ENCODE measurements around the gene ZFC3H1. TPM values are rescaled to one million over a fixed set of nuclear protein-coding genes. Genes with fewer than 3 reads are reported as not detected.

Gene ZFC3H1
- total RNA-seq, 1 experiment from 2014 or later, result 48.7 TPM

DNA sequence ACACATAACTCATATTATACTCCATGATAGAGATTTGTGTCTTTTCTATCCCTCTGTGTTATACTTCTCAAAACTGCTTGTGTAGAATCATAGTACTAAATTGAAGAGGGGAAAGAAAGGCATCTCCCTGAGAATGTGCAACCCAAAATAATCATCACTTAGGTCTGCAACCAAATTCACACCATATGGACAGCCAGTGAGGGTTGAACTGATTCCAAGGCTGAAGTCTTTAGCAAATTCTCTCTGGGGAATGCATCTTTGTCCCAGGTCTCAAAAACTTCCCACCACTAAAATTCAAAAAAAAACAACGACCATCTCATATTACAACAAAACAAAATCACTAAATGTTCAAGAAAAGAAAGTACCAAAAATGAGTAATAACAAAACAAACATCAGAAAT is 11.0 kb downstream of the ZFC3H1 start:
- Histone ChIP-seq H3K9me3 (ENCODE audit: low read depth, low read length, poor library complexity, severe bottlenecking) (peaks cover 17% of the 10 kb centered on the region), H3K27ac (ENCODE audit: low read depth, low read length, poor library complexity, severe bottlenecking) (no peak overlapping the region), H3K4me1 (ENCODE audit: insufficient read depth, low read length, poor library complexity, severe bottlenecking) (peaks cover 4% of the 10 kb centered on the region), H3K4me3 (ENCODE audit: low read depth, low read length, poor library complexity, severe bottlenecking) (no peak overlapping the region), H3K27me3 (replicated peaks; ENCODE audit: insufficient read depth, low read depth, low read length, poor library complexity) (no peaks in the 10 kb centered on the region), H3K36me3 (ENCODE audit: insufficient read depth, low read length, poor library complexity, severe bottlenecking) (peaks cover 65% of the 10 kb centered on the region)
- TF ChIP-seq, protein P1, sequence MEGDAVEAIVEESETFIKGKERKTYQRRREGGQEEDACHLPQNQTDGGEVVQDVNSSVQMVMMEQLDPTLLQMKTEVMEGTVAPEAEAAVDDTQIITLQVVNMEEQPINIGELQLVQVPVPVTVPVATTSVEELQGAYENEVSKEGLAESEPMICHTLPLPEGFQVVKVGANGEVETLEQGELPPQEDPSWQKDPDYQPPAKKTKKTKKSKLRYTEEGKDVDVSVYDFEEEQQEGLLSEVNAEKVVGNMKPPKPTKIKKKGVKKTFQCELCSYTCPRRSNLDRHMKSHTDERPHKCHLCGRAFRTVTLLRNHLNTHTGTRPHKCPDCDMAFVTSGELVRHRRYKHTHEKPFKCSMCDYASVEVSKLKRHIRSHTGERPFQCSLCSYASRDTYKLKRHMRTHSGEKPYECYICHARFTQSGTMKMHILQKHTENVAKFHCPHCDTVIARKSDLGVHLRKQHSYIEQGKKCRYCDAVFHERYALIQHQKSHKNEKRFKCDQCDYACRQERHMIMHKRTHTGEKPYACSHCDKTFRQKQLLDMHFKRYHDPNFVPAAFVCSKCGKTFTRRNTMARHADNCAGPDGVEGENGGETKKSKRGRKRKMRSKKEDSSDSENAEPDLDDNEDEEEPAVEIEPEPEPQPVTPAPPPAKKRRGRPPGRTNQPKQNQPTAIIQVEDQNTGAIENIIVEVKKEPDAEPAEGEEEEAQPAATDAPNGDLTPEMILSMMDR (conservative IDR thresholded peaks at IDR 0.05; ENCODE audit: low read depth, low read length), result no peak
- TF ChIP-seq EZH2 (IDR thresholded peaks at IDR 0.05; ENCODE audit: borderline replicate concordance, low read depth, low read length, poor library complexity, severe bottlenecking), result no peak
- intact Hi-C loops (cut with micrococcal nuclease; ENCODE audit: unreplicated experiment), result no loop called here
- no peak for DNase-seq (ENCODE audit: low spot score)
- BruUV-seq (replicated peaks), result no TSS peak
- ChIA-PET CTCF (no interaction called here), POLR2A (ENCODE audit: low non-redundant PET) (no interaction called here)

DNA sequence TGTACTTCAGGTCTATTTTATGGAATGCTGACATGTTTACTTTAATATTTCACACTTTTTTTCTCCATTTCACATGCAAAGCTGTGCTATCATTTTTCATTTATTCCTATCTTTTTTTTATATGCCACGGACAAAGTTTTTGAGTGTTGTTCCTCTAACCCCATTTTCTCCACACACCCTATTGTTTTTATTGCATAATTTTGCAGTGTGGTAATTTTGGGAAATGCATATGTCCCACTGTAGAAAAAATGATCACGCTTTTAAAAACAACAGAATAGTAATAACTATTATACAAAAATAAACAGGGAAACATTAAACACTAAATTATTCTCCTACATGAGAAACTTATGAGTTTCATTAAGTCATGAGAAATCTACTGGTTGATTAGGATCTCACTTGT is 14.2 kb downstream of the ZFC3H1 start:
- intact Hi-C loops (cut with micrococcal nuclease; ENCODE audit: unreplicated experiment), result no loop called here
- H3K27me3 ChIP-seq (replicated peaks; ENCODE audit: insufficient read depth, low read depth, low read length, poor library complexity), result no peaks in the 10 kb centered on the region
- CTCF ChIA-PET, result no interaction called here

DNA sequence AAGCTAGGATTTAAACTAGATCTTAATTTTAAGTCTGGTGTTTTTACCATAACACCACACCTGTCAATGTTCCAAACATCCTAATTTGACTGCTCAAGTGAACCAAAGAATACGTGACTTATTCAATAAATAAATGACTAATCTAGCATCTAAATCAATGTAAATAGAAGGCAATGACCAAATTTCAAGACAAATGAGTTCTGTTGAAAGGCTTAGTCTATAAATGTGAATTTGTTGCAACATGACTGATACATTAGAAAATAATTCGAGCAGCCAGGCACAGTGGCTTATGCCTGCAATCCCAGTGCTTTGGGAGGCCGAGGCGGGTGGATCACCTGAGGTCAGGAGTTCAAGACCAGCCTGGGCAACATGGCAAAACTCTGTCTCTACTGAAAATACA is 15.1 kb downstream of the ZFC3H1 start:
- Histone ChIP-seq H3K9me3 (ENCODE audit: low read depth, low read length, poor library complexity, severe bottlenecking) (peaks cover 7% of the 10 kb centered on the region), H3K27me3 (replicated peaks; ENCODE audit: insufficient read depth, low read depth, low read length, poor library complexity) (no peaks in the 10 kb centered on the region), H3K27ac (ENCODE audit: low read depth, low read length, poor library complexity, severe bottlenecking) (no peak overlapping the region), H3K4me3 (ENCODE audit: low read depth, low read length, poor library complexity, severe bottlenecking) (no peak overlapping the region), H3K36me3 (ENCODE audit: insufficient read depth, low read length, poor library complexity, severe bottlenecking) (peaks cover 64% of the 10 kb centered on the region), H3K4me1 (ENCODE audit: insufficient read depth, low read length, poor library complexity, severe bottlenecking) (peaks cover 2% of the 10 kb centered on the region)
- intact Hi-C loops (cut with micrococcal nuclease; ENCODE audit: unreplicated experiment), result no loop called here
- POLR2A ChIA-PET (ENCODE audit: low non-redundant PET), result interaction anchor here (0.6 kb wide), 1 partner anchor 12 kb away, joined by 11 read pairs; no protein-coding TSS in a partner anchor
- BruUV-seq (replicated peaks), result no TSS peak
- no peak for TF ChIP-seq EZH2 (IDR thresholded peaks at IDR 0.05; ENCODE audit: borderline replicate concordance, low read depth, low read length, poor library complexity, severe bottlenecking)
- TF ChIP-seq, protein P1 (conservative IDR thresholded peaks at IDR 0.05; ENCODE audit: low read depth, low read length), result no peak
- no peak for DNase-seq (ENCODE audit: low spot score)
- CTCF ChIA-PET, result no interaction called here

More for the DNA sequence above, 14.2 kb downstream of the ZFC3H1 start:
- no TSS peak for BruUV-seq (replicated peaks)
- H3K4me1 ChIP-seq (ENCODE audit: insufficient read depth, low read length, poor library complexity, severe bottlenecking), result no peaks in the 10 kb centered on the region
- TF ChIP-seq, protein P1 (conservative IDR thresholded peaks at IDR 0.05; ENCODE audit: low read depth, low read length), result no peak
- TF ChIP-seq EZH2 (IDR thresholded peaks at IDR 0.05; ENCODE audit: borderline replicate concordance, low read depth, low read length, poor library complexity, severe bottlenecking), result no peak
- H3K36me3 ChIP-seq (ENCODE audit: insufficient read depth, low read length, poor library complexity, severe bottlenecking), result peaks cover 64% of the 10 kb centered on the region
- DNase-seq (ENCODE audit: low spot score), result no peak
- no peak overlapping the region for H3K4me3 ChIP-seq (ENCODE audit: low read depth, low read length, poor library complexity, severe bottlenecking)
- POLR2A ChIA-PET (ENCODE audit: low non-redundant PET), result no interaction called here
- peaks cover 14% of the 10 kb centered on the region for H3K9me3 ChIP-seq (ENCODE audit: low read depth, low read length, poor library complexity, severe bottlenecking)
- no peak overlapping the region for H3K27ac ChIP-seq (ENCODE audit: low read depth, low read length, poor library complexity, severe bottlenecking)
